Activated naive CD4-positive, alpha-beta T cell treated with Interleukin-2 at 50 U/mL for 16 hours (primary cell): ENCODE results near the gene EOGT.

Experiments used
- DNase-seq: peaks from one replicate; pipeline ENCODE4 v3.0.0-alpha.2; 2020

Gene EOGT

DNA sequence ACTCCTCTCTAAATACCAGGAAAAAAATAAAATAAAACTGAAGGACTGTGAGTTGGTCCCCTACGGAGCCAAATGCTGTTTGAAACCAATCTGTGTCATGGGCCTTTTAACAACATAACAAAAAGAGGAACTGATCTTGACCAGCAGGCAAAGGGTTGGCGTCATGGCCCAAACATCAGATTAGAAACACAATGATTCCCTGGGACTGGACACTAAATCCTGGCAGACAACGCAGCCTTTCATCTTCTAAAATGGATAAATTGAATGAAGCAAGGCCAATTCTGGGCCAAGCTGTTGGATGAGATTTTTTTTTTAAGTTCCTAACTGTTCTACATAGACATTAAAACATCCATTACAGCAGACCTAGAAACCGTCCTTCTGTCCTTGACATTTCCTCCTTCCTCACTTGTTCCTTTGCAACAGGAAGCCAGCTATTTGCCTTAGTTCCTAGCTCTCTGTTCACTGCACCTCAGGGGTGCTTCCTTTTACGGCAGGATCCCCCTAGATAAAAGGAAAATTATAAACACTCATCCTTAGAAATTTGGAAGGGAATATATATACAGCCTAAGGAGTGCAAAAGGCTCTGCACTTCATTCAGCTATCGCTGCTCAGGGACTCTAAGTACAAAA, 59.6 kb downstream of the EOGT start:
- DNase-seq = no peak

DNA sequence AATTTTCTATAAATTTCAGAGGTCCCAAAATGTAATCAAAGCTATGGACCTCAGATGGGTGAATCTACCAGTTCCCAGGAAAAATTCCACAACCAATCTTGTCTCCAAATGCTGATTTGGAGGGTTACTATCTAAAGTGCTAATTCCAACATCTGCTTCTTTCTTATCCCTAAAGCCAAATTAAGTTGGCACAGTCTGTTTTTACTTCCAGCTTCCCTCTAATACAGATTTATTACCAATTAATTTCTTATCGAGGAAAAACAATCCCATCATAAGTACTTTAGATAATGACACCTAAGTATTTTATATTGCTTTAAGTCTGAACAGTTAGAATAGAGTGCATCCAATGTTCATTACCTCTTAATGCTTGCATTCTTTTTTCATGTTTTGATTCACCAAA, 68.3 kb downstream of the EOGT start:
- no peak for DNase-seq

DNA sequence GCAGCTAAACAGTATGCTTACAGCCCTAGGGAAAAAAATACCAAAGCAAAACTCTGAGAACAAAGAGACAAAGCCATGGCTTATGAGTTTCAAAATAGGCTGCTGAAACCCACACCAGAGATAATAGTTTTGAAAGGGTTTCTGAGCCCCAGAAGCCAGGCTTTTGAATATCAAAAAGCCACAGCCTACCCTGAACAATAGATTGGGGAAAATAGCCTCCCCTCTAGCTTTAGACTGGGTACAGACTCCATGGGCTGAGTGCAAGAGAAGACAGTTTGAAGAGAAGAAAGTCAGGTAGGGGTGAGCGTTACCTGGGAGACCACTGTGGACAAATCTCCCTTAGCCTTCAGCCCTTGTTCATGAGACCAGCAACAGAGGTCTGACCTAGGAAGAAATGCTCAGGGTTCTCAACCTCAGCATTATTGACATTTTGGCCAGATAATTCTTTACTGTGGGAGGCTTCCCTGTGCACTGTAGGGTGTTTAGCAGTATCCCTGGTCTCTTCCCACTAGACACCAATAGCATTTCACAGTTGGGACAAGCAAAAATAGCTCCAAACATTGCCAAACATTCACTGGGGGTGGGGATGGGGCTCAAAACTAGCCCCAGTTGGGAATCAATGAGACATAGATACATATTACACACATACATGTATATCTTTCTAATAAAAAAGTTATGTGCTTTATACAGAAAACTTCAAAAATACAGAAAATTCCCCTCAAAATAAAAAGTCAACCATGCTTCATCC, 69.6 kb downstream of the EOGT start:
- DNase-seq = no peak

DNA sequence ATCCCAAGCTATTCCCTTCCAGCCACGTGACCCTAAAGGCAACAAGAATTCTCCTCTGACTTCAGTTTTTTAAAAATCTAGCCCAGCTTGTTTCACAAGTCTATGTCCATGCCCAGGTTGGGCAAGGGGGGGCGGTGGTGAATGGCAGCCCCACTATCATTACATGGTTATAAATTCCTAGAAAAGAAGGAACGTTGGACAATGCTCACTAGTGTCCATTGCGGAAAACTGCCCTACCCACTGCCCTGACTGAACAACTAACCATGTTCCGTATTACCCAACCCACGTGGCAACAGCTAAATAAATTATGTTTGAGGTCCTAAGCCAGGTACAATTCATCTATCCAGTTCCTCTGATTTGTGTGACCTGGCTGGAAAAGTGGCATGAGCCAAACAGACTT, 72.4 kb downstream of the EOGT start:
- DNase-seq = no peak

DNA sequence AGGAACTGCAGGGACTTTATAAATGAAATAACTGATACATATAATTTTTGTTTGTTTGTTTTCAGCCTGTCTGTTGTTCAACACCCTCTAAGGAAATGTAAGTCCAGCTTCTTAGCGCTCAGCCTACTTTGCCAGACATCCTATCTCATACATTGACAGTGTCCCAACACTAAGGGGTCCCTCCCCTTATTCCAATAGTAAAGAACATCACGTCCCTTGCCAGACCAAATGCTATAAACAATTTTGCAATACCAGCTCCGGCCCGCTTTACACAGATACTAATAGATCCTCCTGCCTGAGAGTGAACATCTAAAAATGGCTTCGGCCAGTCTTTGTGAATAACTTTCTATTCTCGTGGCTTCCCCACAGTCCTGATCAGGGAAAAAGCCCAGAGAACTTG, 76.6 kb downstream of the EOGT start:
- DNase-seq = no peak

DNA sequence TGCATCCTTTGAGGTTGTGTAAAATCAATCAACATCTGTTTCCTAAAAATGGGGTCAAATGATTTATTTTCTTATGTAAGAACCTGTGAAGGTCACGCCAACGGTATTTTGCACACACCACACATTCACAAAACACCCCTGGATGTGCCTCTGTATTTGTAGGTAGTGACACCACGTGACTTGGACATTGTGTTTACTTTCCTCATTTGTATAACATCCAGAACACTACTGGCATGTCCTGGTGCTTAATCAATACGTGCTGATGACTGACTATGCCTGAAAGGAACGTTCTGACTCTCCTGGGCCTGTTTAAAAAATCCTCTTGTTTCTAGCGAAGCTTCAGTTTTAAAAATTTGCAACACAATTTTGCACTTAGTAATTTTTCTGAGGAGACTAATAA, 77.7 kb downstream of the EOGT start:
- no peak for DNase-seq

DNA sequence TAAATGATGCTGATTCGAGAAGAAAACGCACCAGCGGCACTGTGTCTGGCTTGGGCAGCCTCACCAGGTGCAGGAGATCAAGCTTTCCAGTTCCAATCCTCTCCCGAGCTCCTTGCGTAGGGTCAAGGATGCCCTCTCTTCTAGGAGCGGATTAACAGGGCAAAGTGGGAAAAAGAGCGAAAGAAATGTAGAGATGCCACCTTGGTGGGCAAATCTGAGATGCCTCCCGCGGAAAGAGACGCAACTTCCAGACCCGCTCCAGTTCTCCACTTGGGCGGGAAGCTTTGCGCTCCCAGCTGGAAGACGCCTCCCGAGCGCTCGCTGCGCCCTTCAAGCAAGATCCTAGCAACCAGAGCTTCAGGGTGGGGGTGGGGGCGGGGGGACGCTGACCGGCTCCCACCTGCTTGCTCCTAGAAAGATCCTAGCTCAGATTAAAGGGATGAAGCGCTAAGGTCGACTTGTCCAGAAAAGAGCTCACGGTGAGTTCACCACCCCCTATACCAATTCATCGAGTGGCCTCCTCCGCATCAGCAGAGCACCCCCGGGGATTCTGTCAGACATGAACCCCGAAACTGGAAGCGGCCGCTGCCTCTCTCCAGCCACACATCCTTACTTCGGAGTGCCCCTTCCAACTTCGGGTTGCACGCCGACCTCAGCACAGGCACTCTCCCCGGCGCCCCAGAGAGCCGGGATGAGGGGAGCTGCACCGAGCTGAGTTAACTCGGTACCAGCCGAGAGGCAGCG, 81.9 kb downstream of the EOGT start:
- DNase-seq = no peak
